PC-3 (cell line): ENCODE measurements around the gene MUC20.
"Not testable (repeated sequence)": the region's sequence is repeated elsewhere in the genome, so short reads cannot be mapped to it uniquely, and the experiment has no call there.

Experiments used
- EZH2 ChIP-seq: fragments of 300-600 bp; sonication (generic); IDR thresholded peaks from one replicate; pipeline ENCODE4 v1.6.1; 2017; ENCODE audit warnings: antibody characterized with exemption, mild to moderate bottlenecking, low read length; ENCODE audit not compliant: unreplicated experiment
- EZH2phosphoT487 ChIP-seq: fragments of 300-600 bp; sonication (generic); IDR thresholded peaks from 2 replicates; pipeline ENCODE4 v1.6.1; 2018; ENCODE audit warnings: mild to moderate bottlenecking, antibody characterized with exemption, low read length, borderline replicate concordance
- TF ChIP-seq, protein P1 (sequence below): fragments of 300-600 bp; sonication (generic); conservative IDR thresholded peaks from 2 replicates; pipeline ENCODE4 v1.5.1; 2017; ENCODE audit warnings: antibody characterized with exemption, low read depth, mild to moderate bottlenecking, low read length

GRCh38 chr3:195691596-195692353 lies 29.0 kb upstream of the MUC20 start:
- not testable (repeated sequence) for TF ChIP-seq EZH2phosphoT487, EZH2
- TF ChIP-seq, protein P1, sequence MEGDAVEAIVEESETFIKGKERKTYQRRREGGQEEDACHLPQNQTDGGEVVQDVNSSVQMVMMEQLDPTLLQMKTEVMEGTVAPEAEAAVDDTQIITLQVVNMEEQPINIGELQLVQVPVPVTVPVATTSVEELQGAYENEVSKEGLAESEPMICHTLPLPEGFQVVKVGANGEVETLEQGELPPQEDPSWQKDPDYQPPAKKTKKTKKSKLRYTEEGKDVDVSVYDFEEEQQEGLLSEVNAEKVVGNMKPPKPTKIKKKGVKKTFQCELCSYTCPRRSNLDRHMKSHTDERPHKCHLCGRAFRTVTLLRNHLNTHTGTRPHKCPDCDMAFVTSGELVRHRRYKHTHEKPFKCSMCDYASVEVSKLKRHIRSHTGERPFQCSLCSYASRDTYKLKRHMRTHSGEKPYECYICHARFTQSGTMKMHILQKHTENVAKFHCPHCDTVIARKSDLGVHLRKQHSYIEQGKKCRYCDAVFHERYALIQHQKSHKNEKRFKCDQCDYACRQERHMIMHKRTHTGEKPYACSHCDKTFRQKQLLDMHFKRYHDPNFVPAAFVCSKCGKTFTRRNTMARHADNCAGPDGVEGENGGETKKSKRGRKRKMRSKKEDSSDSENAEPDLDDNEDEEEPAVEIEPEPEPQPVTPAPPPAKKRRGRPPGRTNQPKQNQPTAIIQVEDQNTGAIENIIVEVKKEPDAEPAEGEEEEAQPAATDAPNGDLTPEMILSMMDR = not testable (repeated sequence)
